Upper lobe of left lung (tissue), 6 donors: ENCODE data around the gene RGS8. TPM values are rescaled to one million over a fixed set of nuclear protein-coding genes. Genes with fewer than 3 reads are reported as not detected.
A peak's percentile ranks its signal among the peaks of the same experiment; 100 is the strongest.

ENCODE experiments used
- ATAC-seq, 2 donors: fragments of 200-7000 bp; cut with Tn5 transposase; one replicate each; pipeline ENCODE4 v1.9.1; 2022; ENCODE audit warnings: mild to moderate bottlenecking in 2 of 2, moderate library complexity in 2 of 2; ENCODE audit not compliant: low FRiP score in 2 of 2
- DNase-seq, 2 donors: peaks; one replicate each; pipeline ENCODE4 v3.0.0-alpha.2; 2019 to 2020
- H3K27ac ChIP-seq, 4 donors: fragments of 200-600 bp; sonication (generic); one replicate each; pipeline ENCODE4 v1.5.1; 2016 to 2019
- H3K27me3 ChIP-seq, 4 donors: fragments of 200-600 bp; sonication (generic); one replicate each; pipeline ENCODE4 v1.5.1; 2017 to 2019
- H3K36me3 ChIP-seq, 4 donors: fragments of 200-600 bp; sonication (generic); one replicate each; pipeline ENCODE4 v1.5.1; 2016 to 2019
- H3K4me1 ChIP-seq, 4 donors: fragments of 200-600 bp; sonication (generic); one replicate each; pipeline ENCODE4 v1.5.1; 2018 to 2019
- H3K4me3 ChIP-seq, 4 donors: fragments of 200-600 bp; sonication (generic); one replicate each; pipeline ENCODE4 v1.5.1; 2017 to 2019; ENCODE audit warnings: mild to moderate bottlenecking in 2 of 4, moderate library complexity in 1 of 4
- H3K9me3 ChIP-seq, 4 donors: fragments of 200-600 bp; sonication (generic); one replicate each; pipeline ENCODE4 v1.5.1; 2018 to 2019
- CTCF ChIP-seq, 6 experiments: fragments of 450-650 bp in 4 of 6; fragments of 200-600 bp in 2 of 6; sonication (generic) in 2 of 6; IDR thresholded peaks; one replicate each; pipeline ENCODE4 v1.5.1; 2016 to 2019; ENCODE audit warnings: antibody characterized with exemption in 6 of 6
- EP300 ChIP-seq, 4 donors: sonication (generic); formaldehyde crosslinking; IDR thresholded peaks; one replicate each; pipeline ENCODE4 v1.5.1; 2017; ENCODE audit warnings: antibody characterized with exemption in 4 of 4, control low read depth in 2 of 4
- POLR2A ChIP-seq, 4 donors: fragments of 450-650 bp; IDR thresholded peaks; one replicate each; pipeline ENCODE4 v1.5.1; 2016 to 2017; ENCODE audit warnings: antibody characterized with exemption in 4 of 4, mild to moderate bottlenecking in 2 of 4
- POLR2AphosphoS5 ChIP-seq, 2 donors: sonication (generic); formaldehyde crosslinking; IDR thresholded peaks; one replicate each; pipeline ENCODE4 v1.5.1; 2017; ENCODE audit warnings: antibody characterized with exemption in 2 of 2
- WGBS, 2 donors: methylation state at CpG; one replicate each; pipeline ENCODE4 v1.1.5; 2017 to 2018; 5-methylcytosine and 5-hydroxymethylcytosine counted together
- total RNA-seq, 6 donors: library from RNA; depleted of rRNA in 4 of 6; stranded (reverse); fragments of >200 nt in 4 of 6; gene quantifications; one replicate each; pipeline versions ENCODE4 v1.1.0 to v1.2.1, GENCODE V29; 2016 to 2021
- donor health status: DM: no; HTN: no; CAD: no; lungs with moderate emphysema.
- donor health status: DM: no; HTN: yes; CAD: no; lungs with severe emphysema.

RGS8 gene
- total RNA-seq, 6 donors from 2014 or later = 0.20 TPM; not detected in 5

- no peak overlapping the region for H3K4me3 ChIP-seq
- no peaks in the 10 kb centered on the region for H3K36me3 ChIP-seq
- ATAC-seq = peak in 1 of 2 donors; percentile 27
- no peaks in the 10 kb centered on the region for H3K9me3 ChIP-seq
- DNase-seq = peak in 1 of 2 donors; percentile 32
- no peaks in the 10 kb centered on the region for H3K27me3 ChIP-seq
- no peak overlapping the region for H3K27ac ChIP-seq
- TF ChIP-seq POLR2A (IDR thresholded peaks at IDR 0.05) (no peak), EP300 (IDR thresholded peaks at IDR 0.05) (no peak), POLR2AphosphoS5 (IDR thresholded peaks at IDR 0.05) (no peak), CTCF (IDR thresholded peaks at IDR 0.05) (no peak)
- H3K4me1 ChIP-seq = peaks cover 0 to 12% (median 0%) of the 10 kb centered on the region in 4 donors
Observed at GRCh38 chr1:182687361-182687760, 3.0 kb upstream of the RGS8 start.

- Histone ChIP-seq H3K36me3 (no peaks in the 10 kb centered on the region), H3K4me3 (no peak overlapping the region), H3K27ac (no peak overlapping the region), H3K4me1 (peaks cover 0 to 12% (median 0%) of the 10 kb centered on the region in 4 donors), H3K9me3 (no peaks in the 10 kb centered on the region), H3K27me3 (no peaks in the 10 kb centered on the region)
- 81 to 97% methylated on average over 1 of the region's 1 CpG for WGBS, 2 donors
- ATAC-seq (no peak), DNase-seq (no peak)
- no peak for TF ChIP-seq CTCF (IDR thresholded peaks at IDR 0.05)
- TF ChIP-seq POLR2AphosphoS5 (IDR thresholded peaks at IDR 0.05) = no peak
- no peak for TF ChIP-seq EP300 (IDR thresholded peaks at IDR 0.05)
- TF ChIP-seq POLR2A (IDR thresholded peaks at IDR 0.05) = no peak
Observed at GRCh38 chr1:182686446-182686845, 2.1 kb upstream of the RGS8 start.

GRCh38 chr1:182685215-182685614 lies 828 bp upstream of the RGS8 start:
- Histone ChIP-seq H3K4me1 (peaks cover 0 to 12% (median 0%) of the 10 kb centered on the region in 4 donors), H3K27ac (no peak overlapping the region), H3K9me3 (no peaks in the 10 kb centered on the region), H3K4me3 (no peak overlapping the region), H3K36me3 (no peaks in the 10 kb centered on the region), H3K27me3 (no peaks in the 10 kb centered on the region)
- no peak for TF ChIP-seq POLR2A (IDR thresholded peaks at IDR 0.05)
- no peak for TF ChIP-seq EP300 (IDR thresholded peaks at IDR 0.05)
- no peak for TF ChIP-seq CTCF (IDR thresholded peaks at IDR 0.05)
- TF ChIP-seq POLR2AphosphoS5 (IDR thresholded peaks at IDR 0.05) = no peak
- DNase-seq = no peak
- WGBS, 2 donors = 73 to 84% methylated on average over 4 of the region's 4 CpGs
- ATAC-seq = no peak

GRCh38 chr1:182682898-182683501 lies 1.4 kb downstream of the RGS8 start:
- 57 to 90% methylated on average over 2 of the region's 2 CpGs for WGBS, 2 donors
- no peak overlapping the region for H3K27ac ChIP-seq
- no peak for TF ChIP-seq CTCF (IDR thresholded peaks at IDR 0.05)
- H3K9me3 ChIP-seq = no peaks in the 10 kb centered on the region
- no peak overlapping the region for H3K4me3 ChIP-seq
- DNase-seq = no peak
- peaks cover 0 to 9% (median 0%) of the 10 kb centered on the region in 4 donors for H3K4me1 ChIP-seq
- H3K27me3 ChIP-seq = no peaks in the 10 kb centered on the region
- ATAC-seq = no peak
- no peaks in the 10 kb centered on the region for H3K36me3 ChIP-seq

- Histone ChIP-seq H3K4me1 (peaks cover 0 to 3% (median 0%) of the 10 kb centered on the region in 4 donors), H3K27me3 (no peaks in the 10 kb centered on the region), H3K36me3 (no peaks in the 10 kb centered on the region), H3K27ac (no peak overlapping the region), H3K9me3 (no peaks in the 10 kb centered on the region), H3K4me3 (no peak overlapping the region)
- TF ChIP-seq POLR2AphosphoS5 (IDR thresholded peaks at IDR 0.05) (no peak), CTCF (IDR thresholded peaks at IDR 0.05) (no peak), EP300 (IDR thresholded peaks at IDR 0.05) (no peak), POLR2A (IDR thresholded peaks at IDR 0.05) (no peak)
- no peak for ATAC-seq
- DNase-seq = no peak
- 74 to 80% methylated on average over 1 of the region's 1 CpG for WGBS, 2 donors
Observed at GRCh38 chr1:182682406-182682805, 2.0 kb downstream of the RGS8 start.
